ENCODE data around the gene PPP4R4. TPM values are rescaled to one million over a fixed set of nuclear protein-coding genes. Genes with fewer than 3 reads are reported as not detected.
"Not testable (repeated sequence)": the region's sequence is repeated elsewhere in the genome, so short reads cannot be mapped to it uniquely, and the experiment has no call there.

PPP4R4 gene
- polyA plus RNA-seq, 1 donor, result 0.32 TPM

- DNase-seq, result no peak
Observed at GRCh38 chr14:94145902-94146527, 28.1 kb upstream of the PPP4R4 start.

GRCh38 chr14:94152676-94153075 is 21.4 kb upstream of the PPP4R4 start:
- DNase-seq, result no peak

- no peak for DNase-seq
Observed at GRCh38 chr14:94153750-94154342, 20.3 kb upstream of the PPP4R4 start.

- DNase-seq, result not testable (repeated sequence)
Observed at GRCh38 chr14:94156143-94156542, 18.0 kb upstream of the PPP4R4 start.

- DNase-seq, result no peak
Observed at GRCh38 chr14:94157197-94157596, 16.9 kb upstream of the PPP4R4 start.

GRCh38 chr14:94158239-94158883 is 15.8 kb upstream of the PPP4R4 start:
- DNase-seq, result no peak

- no peak for DNase-seq
Observed at GRCh38 chr14:94161058-94161457, 13.1 kb upstream of the PPP4R4 start.

- no peak for DNase-seq
Observed at GRCh38 chr14:94161981-94162380, 12.1 kb upstream of the PPP4R4 start.

- no peak for DNase-seq
Observed at GRCh38 chr14:94162466-94162865, 11.7 kb upstream of the PPP4R4 start.

- no peak for DNase-seq
Observed at GRCh38 chr14:94163796-94164195, 10.3 kb upstream of the PPP4R4 start.

GRCh38 chr14:94164685-94165431 is 9.3 kb upstream of the PPP4R4 start:
- DNase-seq, result no peak

- no peak for DNase-seq
Observed at GRCh38 chr14:94165744-94166143, 8.4 kb upstream of the PPP4R4 start.

- DNase-seq, result no peak
Observed at GRCh38 chr14:94170136-94170535, 4.0 kb upstream of the PPP4R4 start.

- no peak for DNase-seq
Observed at GRCh38 chr14:94171208-94171607, 2.9 kb upstream of the PPP4R4 start.

GRCh38 chr14:94172545-94172944 is 1.6 kb upstream of the PPP4R4 start:
- no peak for DNase-seq

- no peak for DNase-seq
Observed at GRCh38 chr14:94173471-94173884, 644 bp upstream of the PPP4R4 start.

GRCh38 chr14:94174604-94175010 is 485 bp downstream of the PPP4R4 start:
- DNase-seq, result no peak

GRCh38 chr14:94175011-94175745 is 1.1 kb downstream of the PPP4R4 start:
- no peak for DNase-seq

GRCh38 chr14:94175747-94176146 is 1.6 kb downstream of the PPP4R4 start:
- DNase-seq, result no peak

GRCh38 chr14:94176808-94177207 is 2.7 kb downstream of the PPP4R4 start:
- no peak for DNase-seq

- no peak for DNase-seq
Observed at GRCh38 chr14:94177806-94178205, 3.7 kb downstream of the PPP4R4 start.

- no peak for DNase-seq
Observed at GRCh38 chr14:94179244-94179643, 5.1 kb downstream of the PPP4R4 start.
